Liver (tissue), 3 donors: ENCODE results near the gene FBXO31.

Source experiments
- CTCF ChIP-seq: fragments of 150-350 bp; IDR thresholded peaks from 2 replicates; pipeline ENCODE4 v1.5.1; 2017; ENCODE audit warnings: improper control_type of control experiment, low read depth, low read length; ENCODE audit not compliant: missing input control
- EGR1 ChIP-seq, 2 donors: IDR thresholded peaks; 2 replicates each; pipeline ENCODE4 v1.6.1; 2016 to 2018; ENCODE audit warnings: antibody characterized with exemption in 2 of 2, low read depth in 2 of 2
- FOXA1 ChIP-seq: IDR thresholded peaks from 2 replicates; pipeline ENCODE4 v1.6.1; 2016; ENCODE audit warnings: antibody characterized with exemption
- GABPA ChIP-seq, 2 donors: IDR thresholded peaks in 1 of 2; conservative IDR thresholded peaks in 1 of 2; 2 replicates each; pipeline ENCODE4 v1.6.1; 2016; ENCODE audit warnings: antibody characterized with exemption in 2 of 2, mild to moderate bottlenecking in 1 of 2, moderate library complexity in 1 of 2
- HNF4G ChIP-seq: IDR thresholded peaks from 2 replicates; pipeline ENCODE4 v1.6.1; 2016; ENCODE audit warnings: antibody characterized with exemption
- JUND ChIP-seq, 2 donors: IDR thresholded peaks; 2 replicates each; pipeline ENCODE4 v1.6.1; 2016; ENCODE audit warnings: antibody characterized with exemption in 2 of 2
- MAX ChIP-seq: IDR thresholded peaks from 2 replicates; pipeline ENCODE4 v1.6.1; 2016; ENCODE audit warnings: antibody characterized with exemption
- RAD21 ChIP-seq, 2 donors: IDR thresholded peaks; 2 replicates each; pipeline ENCODE4 v1.6.1; 2016; ENCODE audit warnings: antibody characterized with exemption in 2 of 2, mild to moderate bottlenecking in 2 of 2
- RXRA ChIP-seq, 2 donors: IDR thresholded peaks; 2 replicates each; pipeline ENCODE4 v1.6.1; 2017 to 2018; ENCODE audit warnings: antibody characterized with exemption in 2 of 2, mild to moderate bottlenecking in 1 of 2
- SP1 ChIP-seq: IDR thresholded peaks from 2 replicates; pipeline ENCODE4 v1.6.1; 2018; ENCODE audit warnings: antibody characterized with exemption, mild to moderate bottlenecking
- ZBTB33 ChIP-seq: IDR thresholded peaks from 2 replicates; pipeline ENCODE4 v1.6.1; 2016; ENCODE audit warnings: antibody characterized with exemption
- donor health status: healthy.
- donor health status: healthy.

- TF ChIP-seq CTCF: no peak
- no peak for TF ChIP-seq HNF4G
- TF ChIP-seq RAD21 (IDR thresholded peaks at IDR 0.05): no peak
- TF ChIP-seq ZBTB33: no peak
- no peak for TF ChIP-seq FOXA1
- TF ChIP-seq EGR1 (IDR thresholded peaks at IDR 0.05; ENCODE audit: low read depth in 2 of 2): no peak
- peak in 1 of 2 donors; percentile 43 for TF ChIP-seq RXRA (IDR thresholded peaks at IDR 0.05)
- TF ChIP-seq MAX: no peak
- no peak for TF ChIP-seq GABPA (IDR thresholded peaks at IDR 0.05 in 1 of 2, conservative IDR thresholded peaks at IDR 0.05 in 1 of 2)
- TF ChIP-seq SP1: no peak
- no peak for TF ChIP-seq JUND (IDR thresholded peaks at IDR 0.05)
Measured at GRCh38 chr16:87384162-87384874, 742 bp upstream of the FBXO31 start.
